HUES6 (cell line): ENCODE results near the gene AQP6.
"Not testable (repeated sequence)": the region's sequence is repeated elsewhere in the genome, so short reads cannot be mapped to it uniquely, and the experiment has no call there.

ENCODE experiments used
- H3K27ac ChIP-seq: 2 replicates; pipeline ENCODE4 v1.7.0; 2013; ENCODE audit warnings: low read depth, mild to moderate bottlenecking, low read length, inconsistent platforms
- H3K27me3 ChIP-seq: 2 replicates; pipeline ENCODE4 v1.6.1; 2013; ENCODE audit warnings: low read length; ENCODE audit not compliant: control insufficient read depth, insufficient read depth
- H3K36me3 ChIP-seq: 2 replicates; pipeline ENCODE4 v1.6.1; 2013; ENCODE audit warnings: low read length; ENCODE audit not compliant: control insufficient read depth, insufficient read depth
- H3K4me1 ChIP-seq: 2 replicates; pipeline ENCODE4 v1.6.1; 2013; ENCODE audit warnings: low read length; ENCODE audit not compliant: control insufficient read depth, insufficient read depth
- H3K4me3 ChIP-seq: 2 replicates; pipeline ENCODE4 v1.5.1; 2013; ENCODE audit warnings: low read depth, low read length
- H3K9ac ChIP-seq: one replicate; pipeline ENCODE4 v1.6.1; 2013; ENCODE audit warnings: mild to moderate bottlenecking, low read length
- H3K9me3 ChIP-seq: 2 replicates; pipeline ENCODE4 v1.6.1; 2013; ENCODE audit warnings: low read depth, low read length; ENCODE audit not compliant: control insufficient read depth, insufficient read depth

AQP6 gene

DNA sequence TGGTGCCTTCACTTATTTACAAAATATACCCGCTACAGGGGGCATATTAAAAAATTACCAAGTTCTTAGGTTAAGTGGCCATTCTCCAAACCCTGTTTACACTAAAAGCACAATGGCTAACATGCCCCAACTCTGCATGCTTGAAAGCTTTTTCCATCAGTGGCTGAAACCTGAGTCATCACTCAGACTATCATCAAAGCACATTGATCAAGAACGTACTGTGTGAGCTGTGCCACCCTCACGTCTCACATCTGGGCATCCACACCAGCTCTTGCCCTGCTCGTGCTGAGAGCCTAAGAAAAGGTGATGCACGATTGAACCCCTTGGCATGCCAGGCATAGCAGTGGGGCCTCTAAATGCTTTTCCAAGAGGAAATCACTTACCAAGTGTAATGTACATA is 13.2 kb downstream of the AQP6 start:
- H3K27ac ChIP-seq: no peak overlapping the region
- H3K4me3 ChIP-seq: no peak overlapping the region
- peaks cover 15% of the 10 kb centered on the region for H3K4me1 ChIP-seq
- no peak overlapping the region for H3K9ac ChIP-seq
- H3K27me3 ChIP-seq: no peaks in the 10 kb centered on the region
- H3K9me3 ChIP-seq: no peaks in the 10 kb centered on the region
- peaks cover 40% of the 10 kb centered on the region for H3K36me3 ChIP-seq

DNA sequence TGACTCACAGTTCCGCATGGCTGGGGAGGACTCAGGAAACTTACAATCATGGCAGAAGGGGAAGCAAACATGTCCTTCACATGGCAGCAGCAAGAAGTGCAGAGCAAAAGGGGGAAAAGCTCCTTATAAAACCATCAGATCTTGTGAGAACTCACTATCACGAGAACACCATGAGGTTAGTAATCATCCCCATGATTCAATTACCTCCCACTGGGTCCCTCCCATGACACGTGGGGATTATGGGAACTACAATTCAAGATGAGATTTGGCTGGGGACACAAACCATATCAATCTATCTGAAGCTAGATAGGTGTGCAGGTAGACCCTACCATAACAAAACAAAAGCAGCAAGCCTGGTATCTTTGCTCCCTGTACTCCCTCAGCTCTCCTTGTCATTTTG is 13.7 kb downstream of the AQP6 start:
- H3K27ac ChIP-seq, H3K9me3 ChIP-seq, H3K27me3 ChIP-seq, H3K9ac ChIP-seq, H3K4me3 ChIP-seq: not testable (repeated sequence)
- H3K4me1 ChIP-seq: peaks cover 15% of the 10 kb centered on the region
- peaks cover 43% of the 10 kb centered on the region for H3K36me3 ChIP-seq

DNA sequence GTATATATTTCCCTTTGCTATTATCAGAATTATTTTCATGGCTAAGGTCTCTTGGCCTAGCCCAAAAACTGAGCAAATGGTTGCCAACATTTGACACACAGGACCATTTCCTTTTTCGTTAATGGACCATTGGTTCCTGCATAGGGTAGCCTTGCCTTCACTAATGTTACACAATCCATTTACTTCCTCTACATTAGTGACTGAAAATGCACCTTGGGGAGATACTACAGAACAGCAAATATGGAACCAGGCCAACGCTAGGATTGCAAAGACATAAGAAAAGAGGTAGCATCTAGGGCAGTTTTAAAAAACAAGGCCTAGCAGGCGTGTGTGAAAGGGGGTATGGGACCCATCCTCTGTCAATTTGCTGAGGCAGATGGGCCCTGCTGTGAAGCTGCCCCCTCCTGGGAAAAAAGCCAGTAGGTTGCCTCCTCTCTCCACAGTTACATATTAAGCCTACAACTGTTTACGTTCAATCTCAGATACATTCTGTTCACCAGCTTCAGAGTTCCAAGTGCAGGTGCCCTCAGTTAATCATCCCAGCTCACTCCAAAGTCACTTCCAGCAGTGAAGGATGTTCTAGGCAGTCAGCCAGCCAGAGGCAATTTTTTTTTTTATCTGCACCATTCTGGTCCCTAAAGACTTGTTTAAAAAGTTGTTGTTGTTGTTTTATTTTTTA is 15.0 kb downstream of the AQP6 start:
- H3K4me3 ChIP-seq: no peak overlapping the region
- H3K36me3 ChIP-seq: peaks cover 56% of the 10 kb centered on the region

DNA sequence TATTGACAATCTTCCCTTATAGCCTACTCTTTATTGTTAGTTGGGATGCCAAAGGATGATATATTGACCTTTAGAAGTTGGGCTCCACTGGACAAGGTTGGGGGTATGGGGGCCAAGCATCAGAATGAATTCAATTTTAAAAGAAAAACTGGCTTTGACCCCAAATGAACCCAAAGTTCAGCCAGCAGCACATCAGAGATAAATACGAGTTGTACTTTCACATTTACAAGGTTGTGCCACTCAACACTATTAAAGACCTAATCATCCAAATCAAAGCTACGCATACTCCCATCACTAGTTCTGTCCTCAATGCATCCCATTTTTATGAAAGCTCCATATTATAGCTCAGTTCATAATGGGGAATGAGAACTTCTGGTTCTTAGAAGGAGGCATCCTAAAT is 16.7 kb downstream of the AQP6 start:
- Histone ChIP-seq H3K4me1 (peaks cover 11% of the 10 kb centered on the region), H3K36me3 (peaks cover 72% of the 10 kb centered on the region)
- not testable (repeated sequence) for H3K9me3 ChIP-seq, H3K4me3 ChIP-seq, H3K9ac ChIP-seq, H3K27ac ChIP-seq, H3K27me3 ChIP-seq

More for the DNA sequence above, 15.0 kb downstream of the AQP6 start:
- no peaks in the 10 kb centered on the region for H3K9me3 ChIP-seq
- peaks cover 15% of the 10 kb centered on the region for H3K4me1 ChIP-seq
- no peak overlapping the region for H3K9ac ChIP-seq
- no peaks in the 10 kb centered on the region for H3K27me3 ChIP-seq
- H3K27ac ChIP-seq: no peak overlapping the region

DNA sequence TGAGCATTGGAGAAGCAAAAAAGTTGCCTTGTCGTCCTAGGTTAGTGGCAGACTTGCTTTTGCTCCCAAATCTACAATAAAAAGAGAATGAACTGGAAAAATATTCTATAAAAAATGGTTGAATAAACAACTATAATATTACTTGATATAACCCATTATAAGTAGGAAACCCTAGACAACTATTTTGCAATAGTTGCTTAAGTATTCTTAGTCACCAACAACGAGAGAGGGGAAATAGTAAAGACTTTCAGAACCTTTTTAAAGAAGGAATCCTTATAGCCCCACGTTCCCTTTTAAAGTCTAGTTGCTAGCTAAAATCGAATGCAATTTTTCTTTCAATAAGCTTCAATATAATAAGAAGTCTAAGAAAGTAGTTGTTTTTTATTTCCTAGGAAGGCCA is 17.5 kb downstream of the AQP6 start:
- Histone ChIP-seq H3K4me3 (no peak overlapping the region), H3K4me1 (peaks cover 3% of the 10 kb centered on the region; the same call in 1 of the 2 replicates), H3K36me3 (peaks cover 76% of the 10 kb centered on the region), H3K27me3 (no peaks in the 10 kb centered on the region), H3K9ac (no peak overlapping the region), H3K27ac (no peak overlapping the region), H3K9me3 (no peaks in the 10 kb centered on the region)

DNA sequence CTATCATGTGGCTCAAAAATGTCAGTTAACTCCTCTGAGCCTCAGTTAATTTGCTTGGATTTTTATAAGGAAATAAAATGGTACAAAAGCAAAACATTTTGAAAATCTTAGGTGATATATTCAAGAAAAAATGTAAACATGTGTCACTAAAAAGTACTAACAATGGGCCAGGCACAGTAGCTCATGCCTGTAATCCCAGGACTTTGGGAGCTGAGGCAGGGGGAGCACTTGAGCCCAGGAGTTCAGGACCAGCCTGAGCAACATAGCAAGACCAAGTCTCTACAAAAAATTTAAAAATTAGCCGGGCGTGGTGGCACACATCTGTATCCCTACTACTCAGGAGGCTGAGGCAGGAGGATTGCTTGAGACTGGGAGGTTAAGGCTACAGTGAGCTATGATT is 25.7 kb downstream of the AQP6 start:
- no peaks in the 10 kb centered on the region for H3K27me3 ChIP-seq

DNA sequence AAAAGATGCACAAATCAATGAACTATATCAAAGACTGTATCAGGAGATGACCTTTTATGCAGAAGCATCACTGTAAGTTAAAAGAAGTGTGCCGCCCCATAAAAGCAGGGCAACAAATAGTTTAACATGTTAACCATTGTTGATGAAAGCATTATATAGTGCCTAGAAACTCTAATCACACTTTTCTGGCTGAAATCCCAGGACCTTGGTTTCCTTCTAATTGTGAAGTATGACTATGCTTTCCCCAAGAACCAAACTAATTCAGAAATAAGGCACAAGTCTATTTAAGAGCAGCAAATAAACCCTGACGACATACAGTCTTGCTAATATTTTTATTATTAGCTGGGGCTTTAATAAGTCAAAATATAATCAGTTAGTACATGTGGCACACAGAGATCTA is 30.8 kb downstream of the AQP6 start:
- H3K9ac ChIP-seq: no peak overlapping the region
- no peaks in the 10 kb centered on the region for H3K4me1 ChIP-seq
- H3K27ac ChIP-seq: no peak overlapping the region
- H3K27me3 ChIP-seq: no peaks in the 10 kb centered on the region
- H3K36me3 ChIP-seq: peaks cover 85% of the 10 kb centered on the region
- H3K9me3 ChIP-seq: no peaks in the 10 kb centered on the region
- H3K4me3 ChIP-seq: no peak overlapping the region

More for the DNA sequence above, 25.7 kb downstream of the AQP6 start:
- Histone ChIP-seq H3K9me3 (no peaks in the 10 kb centered on the region), H3K4me3 (no peak overlapping the region), H3K4me1 (no peaks in the 10 kb centered on the region), H3K9ac (no peak overlapping the region), H3K36me3 (peaks cover 91% of the 10 kb centered on the region), H3K27ac (no peak overlapping the region)

DNA sequence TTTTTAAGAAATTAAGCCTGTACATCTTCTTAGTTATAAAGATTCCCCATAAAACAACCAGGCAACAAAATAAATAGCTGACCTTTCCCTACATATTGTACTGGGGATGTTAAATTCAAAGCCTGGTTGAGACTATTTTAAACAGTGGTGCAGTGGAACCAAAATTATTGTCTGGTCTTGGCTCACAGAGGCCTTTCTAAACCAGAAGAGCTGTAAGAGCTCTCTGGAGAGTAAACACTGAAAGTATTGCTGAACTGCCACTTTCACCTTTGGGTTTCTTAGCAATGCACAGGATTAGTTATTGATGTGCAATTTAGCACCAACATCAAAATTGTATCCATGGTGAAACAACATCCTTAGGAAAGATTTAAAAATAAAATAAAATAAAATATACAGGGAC is 31.9 kb downstream of the AQP6 start:
- H3K27ac ChIP-seq: no peak overlapping the region
- H3K9ac ChIP-seq: no peak overlapping the region
- no peak overlapping the region for H3K4me3 ChIP-seq
- H3K9me3 ChIP-seq: no peaks in the 10 kb centered on the region
- H3K36me3 ChIP-seq: peaks cover 78% of the 10 kb centered on the region
- no peaks in the 10 kb centered on the region for H3K27me3 ChIP-seq
- no peaks in the 10 kb centered on the region for H3K4me1 ChIP-seq

DNA sequence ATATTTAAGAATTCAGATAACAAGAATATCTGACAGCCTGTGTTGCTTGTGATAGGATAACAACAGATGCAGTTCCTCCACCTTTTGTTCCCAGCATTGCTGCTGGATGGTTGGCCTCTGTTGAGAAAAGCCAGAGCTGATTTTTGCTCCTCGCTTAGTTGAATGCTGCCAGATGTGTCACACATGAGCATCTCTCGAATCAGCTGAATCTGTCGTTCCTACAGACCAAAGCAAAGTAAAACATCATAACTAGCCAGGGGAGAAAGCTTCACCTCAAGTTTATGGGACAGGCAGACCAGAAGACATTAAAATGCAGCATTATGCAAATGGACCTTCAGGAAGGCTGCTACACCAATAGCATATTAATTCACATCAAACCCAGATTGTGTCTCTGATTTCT is 32.4 kb downstream of the AQP6 start:
- Histone ChIP-seq H3K9ac (no peak overlapping the region), H3K27me3 (no peaks in the 10 kb centered on the region), H3K4me1 (no peaks in the 10 kb centered on the region), H3K4me3 (no peak overlapping the region), H3K36me3 (peaks cover 77% of the 10 kb centered on the region), H3K9me3 (no peaks in the 10 kb centered on the region), H3K27ac (no peak overlapping the region)

DNA sequence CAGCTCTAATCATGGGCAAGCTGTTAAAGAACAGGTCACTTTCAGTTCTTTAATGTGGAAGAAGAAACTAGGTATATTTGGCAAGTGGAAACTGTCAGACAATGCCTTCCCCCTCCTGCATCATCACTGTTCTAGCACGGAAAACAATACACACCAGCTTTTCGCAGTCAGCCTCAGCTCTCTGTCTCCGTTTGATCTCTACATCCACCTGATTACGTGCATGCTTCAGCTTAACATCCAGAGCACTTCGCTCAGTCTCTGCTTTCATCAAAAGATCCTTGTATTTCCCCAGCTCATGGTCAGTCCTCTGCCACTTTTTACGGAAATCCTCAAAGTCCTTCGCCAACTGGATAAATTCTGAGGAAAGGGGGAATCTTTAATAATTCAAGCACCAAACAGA is 33.5 kb downstream of the AQP6 start:
- no peak overlapping the region for H3K9ac ChIP-seq
- no peaks in the 10 kb centered on the region for H3K9me3 ChIP-seq
- peaks cover 66% of the 10 kb centered on the region for H3K36me3 ChIP-seq
- H3K4me1 ChIP-seq: no peaks in the 10 kb centered on the region
- no peak overlapping the region for H3K27ac ChIP-seq
- no peak overlapping the region for H3K4me3 ChIP-seq
- H3K27me3 ChIP-seq: no peaks in the 10 kb centered on the region

DNA sequence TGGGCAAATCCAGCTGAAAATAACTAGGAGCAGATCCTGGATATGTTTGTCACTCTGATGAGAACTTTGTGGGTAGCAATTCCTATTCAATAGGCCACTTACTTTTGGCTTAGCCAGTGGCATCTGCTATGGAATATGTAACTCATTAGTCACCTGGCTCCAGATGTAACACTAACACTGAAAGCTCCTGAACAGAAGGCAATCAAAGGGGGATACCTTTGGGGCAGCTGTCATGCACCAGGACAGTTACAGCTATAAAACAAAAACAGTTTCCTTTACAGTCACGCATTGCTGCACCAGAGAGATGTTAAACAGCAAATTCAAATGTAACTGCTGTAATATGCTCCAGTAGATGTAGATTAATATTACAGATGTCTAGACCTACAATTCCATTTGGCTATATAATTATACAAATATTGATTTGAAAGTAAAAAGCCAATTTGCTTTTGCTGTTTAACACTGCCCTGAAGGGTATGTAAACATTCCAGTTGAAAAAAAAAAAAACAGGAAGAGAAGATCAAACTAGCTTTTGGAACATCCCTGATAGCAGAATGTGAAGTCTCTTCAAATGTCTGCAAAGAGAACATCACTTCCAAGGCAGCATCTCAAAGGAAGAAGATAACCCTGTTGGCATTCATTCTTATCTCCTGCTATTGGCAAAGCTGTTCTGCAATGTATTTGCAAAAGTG is 34.2 kb downstream of the AQP6 start:
- Histone ChIP-seq H3K27ac (no peak overlapping the region), H3K36me3 (peaks cover 60% of the 10 kb centered on the region), H3K4me3 (no peak overlapping the region), H3K4me1 (no peaks in the 10 kb centered on the region), H3K9me3 (no peaks in the 10 kb centered on the region), H3K9ac (no peak overlapping the region), H3K27me3 (no peaks in the 10 kb centered on the region)
